Kidney epithelial cell (primary cell): ENCODE results near the gene NBEAL2. TPM values are rescaled to one million over a fixed set of nuclear protein-coding genes. Genes with fewer than 3 reads are reported as not detected.

Experiments used
- DNase-seq: peaks from one replicate; pipeline ENCODE4 v3.0.0-alpha.2; 2010; ENCODE audit warnings: low read depth
- H3K27me3 ChIP-seq: 2 replicates; pipeline ENCODE4 v1.6.0; 2011; ENCODE audit warnings: low read length; ENCODE audit not compliant: control insufficient read depth, insufficient read depth
- H3K36me3 ChIP-seq: 2 replicates; pipeline ENCODE4 v1.5.1; 2011; ENCODE audit warnings: low read length; ENCODE audit not compliant: control insufficient read depth, insufficient read depth
- H3K4me3 ChIP-seq: 2 replicates; pipeline ENCODE4 v1.5.1; 2011; ENCODE audit warnings: low read depth, mild to moderate bottlenecking, control low read depth, low read length
- total RNA-seq: library from RNA; depleted of rRNA; stranded (reverse); fragments of >200 nt; gene quantifications from 2 replicates; pipeline ENCODE4 v1.2.3, GENCODE V29; 2015
- TF ChIP-seq, protein P1 (sequence below): IDR thresholded peaks from 2 replicates; pipeline ENCODE4 v1.5.1; 2011; ENCODE audit warnings: mild to moderate bottlenecking, moderate library complexity, low read length, control low read depth, inconsistent platforms; ENCODE audit not compliant: insufficient read depth, poor library complexity, severe bottlenecking

NBEAL2 gene
- total RNA-seq, 1 donor from 2014 or later, result 37.5 TPM

DNA sequence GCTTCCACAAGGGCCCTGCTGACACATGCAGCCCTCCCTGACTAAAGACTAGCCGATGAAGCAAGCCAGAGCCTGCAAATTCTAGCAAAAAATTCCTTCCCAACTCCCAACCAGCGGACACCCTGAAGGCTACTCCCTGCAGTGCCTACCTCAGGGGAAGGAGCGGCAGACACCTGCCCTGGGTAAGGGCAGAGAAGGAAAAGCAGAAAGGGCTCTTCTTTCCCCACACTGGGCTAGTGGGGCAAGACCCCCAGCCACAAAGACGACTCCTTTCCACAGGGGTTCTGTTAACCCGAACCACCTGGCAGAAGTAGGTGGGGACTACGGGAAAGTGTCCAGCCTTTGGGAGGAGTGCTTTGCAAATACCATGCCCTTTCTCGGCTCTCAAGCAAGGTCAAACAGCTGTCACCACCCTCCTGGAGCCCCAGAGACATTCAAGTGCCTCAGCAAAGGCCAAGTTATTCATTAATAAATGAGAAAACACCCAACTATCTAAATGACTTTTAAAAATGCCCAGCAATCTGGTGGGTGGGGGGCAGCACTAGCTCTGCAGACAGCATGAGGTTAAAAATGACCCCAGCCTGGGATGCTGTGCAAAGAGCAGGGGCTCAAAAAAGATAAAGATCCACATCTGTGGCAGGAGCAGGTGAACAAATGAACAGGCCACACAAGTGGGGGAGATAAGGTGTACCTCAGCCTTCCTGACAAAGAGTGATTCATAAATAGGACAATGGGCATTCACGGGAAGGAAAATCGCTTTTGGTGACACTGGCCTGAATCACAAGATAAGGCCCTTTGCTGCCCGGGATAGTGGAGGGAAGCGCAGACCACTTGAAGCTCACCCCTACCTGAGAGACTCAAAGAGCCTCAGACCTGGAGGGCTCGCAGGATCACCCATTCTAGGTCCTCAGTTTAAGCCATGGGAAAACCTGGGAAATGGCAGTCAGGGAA is 36.0 kb upstream of the NBEAL2 start:
- H3K36me3 ChIP-seq, result no peaks in the 10 kb centered on the region
- no peak overlapping the region for H3K4me3 ChIP-seq
- H3K27me3 ChIP-seq, result no peaks in the 10 kb centered on the region
- no peak for DNase-seq
- TF ChIP-seq, protein P1, sequence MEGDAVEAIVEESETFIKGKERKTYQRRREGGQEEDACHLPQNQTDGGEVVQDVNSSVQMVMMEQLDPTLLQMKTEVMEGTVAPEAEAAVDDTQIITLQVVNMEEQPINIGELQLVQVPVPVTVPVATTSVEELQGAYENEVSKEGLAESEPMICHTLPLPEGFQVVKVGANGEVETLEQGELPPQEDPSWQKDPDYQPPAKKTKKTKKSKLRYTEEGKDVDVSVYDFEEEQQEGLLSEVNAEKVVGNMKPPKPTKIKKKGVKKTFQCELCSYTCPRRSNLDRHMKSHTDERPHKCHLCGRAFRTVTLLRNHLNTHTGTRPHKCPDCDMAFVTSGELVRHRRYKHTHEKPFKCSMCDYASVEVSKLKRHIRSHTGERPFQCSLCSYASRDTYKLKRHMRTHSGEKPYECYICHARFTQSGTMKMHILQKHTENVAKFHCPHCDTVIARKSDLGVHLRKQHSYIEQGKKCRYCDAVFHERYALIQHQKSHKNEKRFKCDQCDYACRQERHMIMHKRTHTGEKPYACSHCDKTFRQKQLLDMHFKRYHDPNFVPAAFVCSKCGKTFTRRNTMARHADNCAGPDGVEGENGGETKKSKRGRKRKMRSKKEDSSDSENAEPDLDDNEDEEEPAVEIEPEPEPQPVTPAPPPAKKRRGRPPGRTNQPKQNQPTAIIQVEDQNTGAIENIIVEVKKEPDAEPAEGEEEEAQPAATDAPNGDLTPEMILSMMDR, result no peak

DNA sequence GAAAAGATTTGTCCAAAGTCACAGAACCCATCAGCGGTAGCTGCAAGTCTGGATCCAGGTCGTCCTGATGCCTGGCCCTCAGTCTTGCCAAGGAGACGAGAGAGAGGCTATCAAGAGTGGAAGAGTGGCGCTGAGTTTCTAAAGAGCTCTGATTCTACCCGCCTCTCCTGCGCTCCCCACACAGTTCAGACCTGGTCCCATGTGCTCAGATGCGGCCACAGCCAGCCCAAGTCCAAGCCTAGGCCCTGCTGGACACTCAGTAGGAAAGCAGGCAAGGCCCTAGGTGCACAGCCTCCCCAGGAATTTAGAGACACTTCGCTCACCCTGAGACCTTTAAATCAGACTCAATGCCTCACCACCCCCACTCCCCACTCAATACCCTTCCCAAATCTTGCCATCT is 35.3 kb upstream of the NBEAL2 start:
- Histone ChIP-seq H3K4me3 (no peak overlapping the region), H3K36me3 (no peaks in the 10 kb centered on the region), H3K27me3 (no peaks in the 10 kb centered on the region)
- TF ChIP-seq, protein P1, result no peak
- DNase-seq, result no peak

DNA sequence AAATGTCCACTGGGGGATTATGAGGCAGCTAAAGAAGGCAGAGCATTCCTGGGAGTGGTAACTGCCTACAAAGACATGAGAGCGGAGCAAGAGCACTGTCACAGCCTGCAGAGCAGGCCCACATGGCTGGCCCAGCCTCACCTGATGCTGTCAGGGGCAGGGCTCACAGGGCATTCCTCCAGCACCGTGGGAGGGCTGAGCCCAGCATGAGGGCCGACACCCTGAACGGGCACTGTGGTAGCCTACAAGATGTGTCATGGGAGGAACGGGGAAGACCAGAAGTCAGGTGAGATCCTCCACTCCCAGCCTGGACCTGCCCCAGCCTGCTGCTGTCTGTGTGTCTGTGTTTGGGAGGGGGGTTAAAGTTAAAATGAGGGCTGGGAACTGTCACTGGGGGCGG is 33.0 kb upstream of the NBEAL2 start:
- Histone ChIP-seq H3K4me3 (no peak overlapping the region), H3K36me3 (no peaks in the 10 kb centered on the region), H3K27me3 (no peaks in the 10 kb centered on the region)
- TF ChIP-seq, protein P1, result no peak
- no peak for DNase-seq

DNA sequence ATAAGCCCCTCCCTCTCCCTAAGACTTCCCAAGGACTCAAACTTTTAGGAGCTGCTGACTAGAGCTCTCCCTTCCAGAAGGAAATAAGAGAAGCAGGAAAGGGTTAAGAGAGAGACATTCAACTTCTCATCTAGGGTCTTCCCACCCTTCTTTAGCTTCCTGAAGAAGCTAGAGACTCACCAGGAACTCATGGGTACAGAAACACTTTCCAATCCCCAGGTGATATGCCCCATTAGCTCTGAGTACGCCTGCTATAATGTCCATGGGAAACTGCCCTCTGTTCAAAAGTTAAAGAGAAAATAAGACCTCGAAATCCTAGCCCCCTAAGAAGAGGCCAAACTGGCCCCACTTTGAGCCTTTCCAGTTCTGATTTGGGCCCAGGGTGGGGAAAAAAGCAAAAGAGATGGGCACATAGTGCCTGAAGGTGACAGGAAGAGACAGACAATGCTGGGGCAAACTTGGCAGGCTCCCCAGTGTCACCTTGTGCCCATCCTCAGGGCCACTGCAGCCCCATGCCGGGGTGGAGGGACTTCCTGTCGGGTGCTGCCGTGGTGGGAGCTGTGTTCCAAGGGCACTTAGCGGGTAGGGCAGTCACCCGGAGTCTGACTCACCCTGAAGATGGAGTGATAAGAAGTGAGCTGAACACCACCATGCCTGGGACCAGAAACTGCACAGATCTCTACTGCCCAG is 32.5 kb upstream of the NBEAL2 start:
- no peaks in the 10 kb centered on the region for H3K36me3 ChIP-seq
- no peak for DNase-seq
- H3K4me3 ChIP-seq, result no peak overlapping the region
- no peaks in the 10 kb centered on the region for H3K27me3 ChIP-seq
- TF ChIP-seq, protein P1, result no peak

DNA sequence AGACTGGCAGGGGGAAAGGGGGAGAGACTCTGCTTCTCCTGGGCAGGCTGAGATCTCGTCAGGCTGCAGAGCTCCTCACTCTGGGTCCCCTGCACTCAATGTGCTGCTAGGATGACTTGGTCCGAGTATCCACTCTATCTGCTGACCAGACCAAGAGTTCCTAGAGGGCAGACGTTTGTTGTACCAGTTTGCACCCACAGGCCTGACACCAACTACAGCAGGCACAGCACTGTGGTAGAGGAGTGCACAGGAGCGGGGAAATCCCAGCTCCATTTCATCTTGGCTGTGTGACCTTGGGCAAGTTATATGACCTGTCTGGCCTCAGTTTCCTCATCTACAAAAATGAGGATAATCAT is 31.9 kb upstream of the NBEAL2 start:
- no peak overlapping the region for H3K4me3 ChIP-seq
- DNase-seq, result no peak
- H3K27me3 ChIP-seq, result no peaks in the 10 kb centered on the region
- H3K36me3 ChIP-seq, result no peaks in the 10 kb centered on the region
- TF ChIP-seq, protein P1, result no peak
